ENCODE measurements around the gene COBL.

The COBL gene

DNA sequence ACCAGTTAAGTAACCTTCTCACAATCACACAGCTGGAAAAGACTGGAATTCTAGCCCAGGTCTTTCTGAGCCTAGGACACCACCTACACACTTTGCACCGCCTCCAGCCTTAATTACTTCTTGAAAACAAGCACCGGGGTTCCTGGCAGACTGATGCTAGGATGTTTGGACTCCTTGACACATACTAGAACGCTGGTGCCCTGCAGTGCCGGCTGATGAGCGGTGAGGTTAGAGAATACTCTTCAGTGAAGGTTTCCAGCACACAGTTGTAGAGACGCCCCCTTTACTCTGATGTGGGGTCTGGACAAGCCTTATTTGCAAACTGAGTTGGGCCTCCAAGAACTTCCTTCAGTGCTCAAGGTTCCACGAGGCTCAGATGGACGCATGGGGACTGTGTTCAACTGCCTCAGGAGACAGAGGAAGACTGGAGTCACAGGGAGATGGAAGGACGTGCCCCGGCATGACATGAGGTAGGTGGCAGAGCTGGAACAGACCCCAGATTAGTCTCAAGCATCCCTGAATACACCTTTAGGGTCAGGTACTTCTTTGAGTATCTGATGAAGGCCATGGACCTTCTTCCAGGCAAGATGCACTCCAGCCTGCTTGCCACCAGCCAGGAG lies 89.6 kb downstream of the COBL start:
- no peaks in the 10 kb centered on the region for H3K4me1 ChIP-seq (ENCODE audit: insufficient read depth, low read length, poor library complexity, severe bottlenecking)
- no peaks in the 10 kb centered on the region for H3K9me3 ChIP-seq (ENCODE audit: insufficient read depth, low read depth, low read length)
- no peak overlapping the region for H3K4me2 ChIP-seq (ENCODE audit: low read depth, low read length, poor library complexity, severe bottlenecking)
- no peaks in the 10 kb centered on the region for H3K27me3 ChIP-seq (ENCODE audit: insufficient read depth, low read length, poor library complexity, severe bottlenecking)
- no peaks in the 10 kb centered on the region for H3K36me3 ChIP-seq (ENCODE audit: insufficient read depth, low read length)
- no peak overlapping the region for H3K4me3 ChIP-seq (ENCODE audit: low read length, poor library complexity, severe bottlenecking)
- H3F3A ChIP-seq (ENCODE audit: low read depth): no peaks in the 10 kb centered on the region
- H3K79me2 ChIP-seq (ENCODE audit: insufficient read depth, low read length): no peaks in the 10 kb centered on the region
- H3K9ac ChIP-seq (ENCODE audit: low read depth, low read length, poor library complexity, severe bottlenecking): no peak overlapping the region
- H3K9me2 ChIP-seq (replicated peaks; ENCODE audit: low read depth, low read length): no peaks in the 10 kb centered on the region
- no peak overlapping the region for H2AFZ ChIP-seq (ENCODE audit: low read length)
- H4K20me1 ChIP-seq (ENCODE audit: insufficient read depth, low read length, poor library complexity, severe bottlenecking): no peaks in the 10 kb centered on the region
- TF ChIP-seq, protein P1, sequence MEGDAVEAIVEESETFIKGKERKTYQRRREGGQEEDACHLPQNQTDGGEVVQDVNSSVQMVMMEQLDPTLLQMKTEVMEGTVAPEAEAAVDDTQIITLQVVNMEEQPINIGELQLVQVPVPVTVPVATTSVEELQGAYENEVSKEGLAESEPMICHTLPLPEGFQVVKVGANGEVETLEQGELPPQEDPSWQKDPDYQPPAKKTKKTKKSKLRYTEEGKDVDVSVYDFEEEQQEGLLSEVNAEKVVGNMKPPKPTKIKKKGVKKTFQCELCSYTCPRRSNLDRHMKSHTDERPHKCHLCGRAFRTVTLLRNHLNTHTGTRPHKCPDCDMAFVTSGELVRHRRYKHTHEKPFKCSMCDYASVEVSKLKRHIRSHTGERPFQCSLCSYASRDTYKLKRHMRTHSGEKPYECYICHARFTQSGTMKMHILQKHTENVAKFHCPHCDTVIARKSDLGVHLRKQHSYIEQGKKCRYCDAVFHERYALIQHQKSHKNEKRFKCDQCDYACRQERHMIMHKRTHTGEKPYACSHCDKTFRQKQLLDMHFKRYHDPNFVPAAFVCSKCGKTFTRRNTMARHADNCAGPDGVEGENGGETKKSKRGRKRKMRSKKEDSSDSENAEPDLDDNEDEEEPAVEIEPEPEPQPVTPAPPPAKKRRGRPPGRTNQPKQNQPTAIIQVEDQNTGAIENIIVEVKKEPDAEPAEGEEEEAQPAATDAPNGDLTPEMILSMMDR (conservative IDR thresholded peaks at IDR 0.05; ENCODE audit: low read length): no peak
- no peak for TF ChIP-seq EZH2phosphoT487 (IDR thresholded peaks at IDR 0.05; ENCODE audit: borderline replicate concordance)

DNA sequence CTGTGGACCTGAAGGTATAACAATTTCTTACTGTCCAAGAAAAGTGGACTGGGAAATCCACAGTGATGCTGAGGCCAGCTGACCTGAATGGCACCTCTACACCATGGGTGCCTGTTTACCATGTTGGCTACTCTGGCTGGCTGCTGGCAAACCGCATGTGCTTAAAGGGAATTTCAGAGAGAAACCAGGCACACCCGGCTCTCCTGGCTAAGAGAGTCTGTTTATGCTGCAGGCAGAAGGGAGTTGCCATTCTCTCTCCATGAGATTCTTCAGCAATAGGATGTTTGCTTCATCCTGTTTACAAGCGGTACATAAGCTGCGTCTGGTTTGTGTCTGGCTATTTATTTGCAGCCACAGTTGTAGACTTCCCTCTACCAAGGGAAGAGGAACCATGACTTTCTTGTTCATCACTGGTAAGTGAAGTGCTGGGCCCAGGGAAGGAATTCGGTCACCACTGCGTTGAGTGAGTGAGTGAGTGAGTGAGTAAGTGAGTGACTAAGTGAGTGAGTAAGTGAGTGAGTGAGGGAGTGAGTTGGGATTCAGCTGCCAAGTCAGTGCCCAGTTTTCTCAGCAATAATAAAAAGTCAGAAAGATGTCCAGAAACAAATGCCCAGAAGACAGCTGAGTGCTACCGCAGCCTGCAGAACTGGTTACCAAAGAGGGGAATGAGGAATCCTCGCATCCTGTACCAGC lies 90.4 kb downstream of the COBL start:
- Histone ChIP-seq H3K4me3 (ENCODE audit: low read length, poor library complexity, severe bottlenecking) (no peak overlapping the region), H3K9me3 (ENCODE audit: insufficient read depth, low read depth, low read length) (no peaks in the 10 kb centered on the region), H4K20me1 (ENCODE audit: insufficient read depth, low read length, poor library complexity, severe bottlenecking) (no peaks in the 10 kb centered on the region), H3K27me3 (ENCODE audit: insufficient read depth, low read length, poor library complexity, severe bottlenecking) (no peaks in the 10 kb centered on the region), H3F3A (ENCODE audit: low read depth) (no peaks in the 10 kb centered on the region), H3K36me3 (ENCODE audit: insufficient read depth, low read length) (no peaks in the 10 kb centered on the region), H2AFZ (ENCODE audit: low read length) (no peak overlapping the region), H3K9me2 (replicated peaks; ENCODE audit: low read depth, low read length) (no peaks in the 10 kb centered on the region), H3K4me2 (ENCODE audit: low read depth, low read length, poor library complexity, severe bottlenecking) (no peak overlapping the region), H3K4me1 (ENCODE audit: insufficient read depth, low read length, poor library complexity, severe bottlenecking) (no peaks in the 10 kb centered on the region), H3K79me2 (ENCODE audit: insufficient read depth, low read length) (no peaks in the 10 kb centered on the region), H3K9ac (ENCODE audit: low read depth, low read length, poor library complexity, severe bottlenecking) (no peak overlapping the region)
- TF ChIP-seq EZH2phosphoT487 (IDR thresholded peaks at IDR 0.05; ENCODE audit: borderline replicate concordance): no peak
- TF ChIP-seq, protein P1 (conservative IDR thresholded peaks at IDR 0.05; ENCODE audit: low read length): no peak

DNA sequence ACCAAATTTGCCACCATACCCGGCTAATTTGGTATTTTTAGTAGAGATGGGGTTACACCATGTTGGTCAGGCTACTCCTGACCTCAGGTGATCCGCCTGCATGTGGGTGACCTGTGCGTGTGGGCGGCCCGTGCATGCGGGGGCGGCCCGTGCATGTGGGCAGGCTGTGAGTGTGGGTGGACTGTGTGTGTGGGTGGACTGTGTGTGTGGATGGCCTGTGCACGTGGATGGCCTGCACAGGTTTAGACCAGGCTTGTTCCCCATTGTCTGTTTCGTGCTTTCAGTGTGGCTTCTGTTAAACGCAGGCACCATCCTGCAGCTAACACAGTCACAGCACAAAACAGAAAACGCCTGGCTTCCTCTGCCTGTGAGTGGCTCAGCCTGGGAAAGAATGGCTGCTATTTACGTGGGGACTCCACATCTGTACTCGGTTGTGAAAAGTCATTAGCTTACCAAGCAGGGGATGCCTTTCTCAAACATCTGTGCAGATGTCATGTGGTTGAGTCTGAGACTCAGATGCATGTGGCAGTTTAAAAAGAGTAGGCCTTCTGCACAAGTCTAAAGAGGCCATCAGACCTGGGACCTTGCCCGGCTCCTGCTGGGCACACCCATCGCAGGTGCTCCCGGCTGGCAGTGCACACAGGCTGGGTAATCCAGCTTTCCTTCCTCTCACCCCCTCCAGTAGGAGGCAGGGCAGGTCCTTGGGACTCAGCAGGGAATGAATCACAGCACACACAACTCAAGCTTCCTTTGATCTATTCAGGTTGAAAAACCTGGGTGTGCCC lies 91.6 kb downstream of the COBL start:
- H4K20me1 ChIP-seq (ENCODE audit: insufficient read depth, low read length, poor library complexity, severe bottlenecking): no peaks in the 10 kb centered on the region
- H3K4me3 ChIP-seq (ENCODE audit: low read length, poor library complexity, severe bottlenecking): no peak overlapping the region
- H3K4me2 ChIP-seq (ENCODE audit: low read depth, low read length, poor library complexity, severe bottlenecking): no peak overlapping the region
- H3K4me1 ChIP-seq (ENCODE audit: insufficient read depth, low read length, poor library complexity, severe bottlenecking): no peaks in the 10 kb centered on the region
- no peaks in the 10 kb centered on the region for H3K36me3 ChIP-seq (ENCODE audit: insufficient read depth, low read length)
- H3K9me3 ChIP-seq (ENCODE audit: insufficient read depth, low read depth, low read length): no peaks in the 10 kb centered on the region
- no peak overlapping the region for H2AFZ ChIP-seq (ENCODE audit: low read length)
- H3K79me2 ChIP-seq (ENCODE audit: insufficient read depth, low read length): no peaks in the 10 kb centered on the region
- no peaks in the 10 kb centered on the region for H3K27me3 ChIP-seq (ENCODE audit: insufficient read depth, low read length, poor library complexity, severe bottlenecking)
- H3K9me2 ChIP-seq (replicated peaks; ENCODE audit: low read depth, low read length): no peaks in the 10 kb centered on the region
- no peak for TF ChIP-seq EZH2phosphoT487 (IDR thresholded peaks at IDR 0.05; ENCODE audit: borderline replicate concordance)
- TF ChIP-seq, protein P1 (conservative IDR thresholded peaks at IDR 0.05; ENCODE audit: low read length): no peak
- no peak overlapping the region for H3K9ac ChIP-seq (ENCODE audit: low read depth, low read length, poor library complexity, severe bottlenecking)
- no peaks in the 10 kb centered on the region for H3F3A ChIP-seq (ENCODE audit: low read depth)

All from Loucy (cell line).